ENCODE data around the gene ANKRD33. TPM values are rescaled to one million over a fixed set of nuclear protein-coding genes. Genes with fewer than 3 reads are reported as not detected.

The ANKRD33 gene
- total and polyA plus RNA-seq, 2 of the 4 experiments (the other 2 are of a cell fraction): under 0.01 to 0.03 TPM

- BruUV-seq (replicated peaks): no TSS peak
- H4K91ac ChIP-seq (ENCODE audit: insufficient read depth, low read depth, low read length): no peak overlapping the region
- H2BK120ac ChIP-seq (ENCODE audit: low read depth, low read length): no peak overlapping the region
- CTCF ChIA-PET: no interaction called here
- no peak overlapping the region for H2BK5ac ChIP-seq (ENCODE audit: low read depth, low read length, poor library complexity, severe bottlenecking)
- no peak overlapping the region for H3K14ac ChIP-seq (replicated peaks; ENCODE audit: low read depth, low read length)
- H3K18ac ChIP-seq (ENCODE audit: low read depth, low read length): no peak overlapping the region
- dilution Hi-C loops (cut with HindIII; ENCODE audit: low sequenced_read_pairs, unreplicated experiment) (no loop called here), in situ Hi-C loops (cut with MboI; ENCODE audit: low sequenced_read_pairs) (no loop called here), intact Hi-C loops (cut with micrococcal nuclease) (no loop called here)
- H2AFZ ChIP-seq (replicated peaks; ENCODE audit: low read length, poor library complexity): no peak overlapping the region
- H2BK15ac ChIP-seq (ENCODE audit: low read depth, low read length): no peak overlapping the region
- no peak overlapping the region for H2AK9ac ChIP-seq (replicated peaks; ENCODE audit: low read depth, low read length, poor library complexity)
- H3K9me3 ChIP-seq (ENCODE audit: control insufficient read depth, insufficient read depth, low read length): no peaks in the 10 kb centered on the region
- POLR2A ChIA-PET (ENCODE audit: unreplicated experiment): no interaction called here
- ATAC-seq (ENCODE audit: low read depth) (no peak), DNase-seq (no peak)
- H3K4me2 ChIP-seq (ENCODE audit: low read depth, low read length): no peak overlapping the region
- H3K9me1 ChIP-seq (ENCODE audit: insufficient read depth, low read length): peaks cover 3% of the 10 kb centered on the region; the same call in 1 of the 2 replicates
- no peaks in the 10 kb centered on the region for H4K20me1 ChIP-seq (ENCODE audit: insufficient read depth, low read length)
- H3K4ac ChIP-seq (ENCODE audit: low read depth, low read length): no peak overlapping the region
- H4K5ac ChIP-seq (ENCODE audit: low read depth, low read length): no peak overlapping the region
- H3K27ac ChIP-seq (ENCODE audit: insufficient read depth, low read length): no peak overlapping the region
- no peaks in the 10 kb centered on the region for H3K79me1 ChIP-seq (ENCODE audit: low read depth in 1 of 2, low read length in 2 of 2)
- H3K23ac ChIP-seq (ENCODE audit: low read depth, low read length): no peak overlapping the region
- H3K4me1 ChIP-seq (ENCODE audit: control insufficient read depth, insufficient read depth, low read length): no peaks in the 10 kb centered on the region
- no peak overlapping the region for H2BK20ac ChIP-seq (ENCODE audit: low read depth, low read length)
- 100% methylated on average over 1 of the region's 4 CpGs; no CpG with 5 or more reads in 1 of the 2 experiments for WGBS, 2 experiments (ENCODE audit: extremely low coverage in 2 of 2, insufficient read length in 1 of 2)
- TF ChIP-seq SMC3 (IDR thresholded peaks at IDR 0.05; ENCODE audit: low read depth, low read length) (no peak), CHD1 (IDR thresholded peaks at IDR 0.05; ENCODE audit: low read depth, low read length) (no peak), USF2 (IDR thresholded peaks at IDR 0.05; ENCODE audit: low read depth, low read length) (no peak)
- H3K36me3 ChIP-seq (ENCODE audit: control insufficient read depth, insufficient read depth, low read length): no peaks in the 10 kb centered on the region
- peaks cover 78% of the 10 kb centered on the region for H3K27me3 ChIP-seq (ENCODE audit: control insufficient read depth, insufficient read depth, low read length)
- no peak overlapping the region for H2AK5ac ChIP-seq (ENCODE audit: low read depth, low read length)
- H3K9ac ChIP-seq (ENCODE audit: low read depth, low read length): no peak overlapping the region
- no peak overlapping the region for H3K56ac ChIP-seq (ENCODE audit: extremely low read depth, insufficient read depth, low read length)
- H3K4me3 ChIP-seq (ENCODE audit: insufficient read depth, low read depth, low read length): no peak overlapping the region
- H4K8ac ChIP-seq (ENCODE audit: low read depth in 2 of 2, low read length in 2 of 2): no peak overlapping the region
These were observed 43.0 kb upstream of the ANKRD33 start for GRCh38 chr12:51844854-51845253.

Measured in IMR-90 (cell line).